ENCODE data around the gene PARD3.

The PARD3 gene

DNA sequence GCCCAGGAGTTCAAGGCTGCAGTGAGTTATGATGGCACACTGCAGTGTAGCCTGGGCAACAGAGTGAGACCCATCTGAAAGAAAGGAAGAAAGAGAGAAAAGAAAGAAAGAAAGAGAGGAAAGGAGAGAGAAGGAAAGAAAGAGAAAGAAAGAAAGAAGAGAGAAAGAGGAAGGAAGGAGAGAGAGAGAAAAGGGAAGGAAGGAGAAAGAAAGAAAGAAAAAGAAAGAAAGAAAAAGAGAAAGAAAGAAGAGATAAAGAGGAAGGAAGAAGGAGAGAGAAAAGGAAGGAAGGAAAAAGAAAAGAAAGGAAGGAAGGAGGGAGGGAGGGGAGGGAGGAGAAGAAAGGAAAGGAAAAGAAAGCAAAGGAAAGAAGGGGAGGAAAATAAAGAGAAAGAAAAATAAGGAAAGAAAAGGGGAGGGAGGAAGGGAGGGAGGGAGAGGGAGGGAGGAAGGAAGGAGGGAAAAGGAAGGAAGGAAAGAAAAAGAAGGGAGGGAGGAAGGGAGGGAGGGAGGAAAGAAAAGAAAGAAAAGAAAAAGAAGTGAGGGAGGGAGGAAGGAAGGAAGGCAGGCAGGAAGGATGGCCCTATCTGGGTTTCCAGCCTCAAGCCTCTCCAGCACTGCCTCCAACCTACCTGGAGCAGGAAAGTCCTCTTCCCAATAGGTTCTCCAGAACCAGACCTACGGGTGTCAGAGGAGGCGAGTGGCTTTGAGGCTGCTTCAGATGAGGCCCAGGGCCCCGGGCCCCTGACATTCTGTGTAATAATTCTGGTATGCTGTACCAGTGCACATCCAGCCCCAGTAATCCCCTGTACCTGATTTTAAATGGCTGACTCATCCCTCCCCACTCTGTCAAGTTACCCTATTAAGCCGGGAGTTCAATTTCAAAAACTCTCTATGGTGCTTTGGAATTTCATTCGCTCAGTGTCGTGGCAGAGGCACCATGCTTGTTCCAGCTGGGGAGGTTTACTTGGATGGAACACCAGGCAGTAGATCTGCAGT is 6.8 kb upstream of the PARD3 start:
- no peak for DNase-seq

DNA sequence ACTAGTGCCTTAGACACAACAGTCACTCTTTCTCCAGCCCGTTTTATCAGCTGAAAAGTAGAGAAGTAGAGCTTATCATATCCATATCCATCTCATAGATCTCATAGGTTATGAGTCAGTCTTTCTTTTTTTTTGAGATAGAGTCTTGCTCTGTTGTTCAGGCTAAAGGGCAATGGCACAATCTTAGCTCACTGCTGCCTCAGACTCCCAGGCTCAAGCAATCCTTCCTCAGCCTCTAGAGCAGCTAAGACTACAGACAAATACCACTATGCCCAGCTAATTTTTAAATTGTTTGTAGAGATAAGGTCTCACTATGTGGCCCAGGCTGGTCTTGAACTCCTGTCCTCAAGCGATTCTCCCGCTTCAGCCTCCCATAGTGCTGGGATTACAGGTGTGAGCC is 2.5 kb upstream of the PARD3 start:
- DNase-seq = no peak

DNA sequence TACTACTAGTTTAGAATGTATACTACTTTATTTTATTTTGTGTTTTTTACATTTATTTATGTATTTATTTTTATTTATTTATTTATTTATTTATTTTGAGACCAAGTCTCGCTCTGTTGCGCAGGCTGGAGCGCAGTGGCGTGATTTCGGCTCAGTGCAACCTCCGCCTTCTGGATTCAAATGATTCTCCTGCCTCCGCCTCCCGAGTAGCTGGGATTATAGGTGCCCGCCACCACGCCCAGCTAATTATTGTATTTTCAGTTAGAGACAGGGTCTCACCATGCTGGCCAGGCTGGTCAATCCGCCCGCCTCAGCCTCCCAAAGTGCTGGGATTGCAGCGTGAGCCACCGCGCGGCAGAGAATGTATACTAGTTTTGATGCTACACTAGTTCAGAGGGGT is 2.0 kb upstream of the PARD3 start:
- no peak for DNase-seq

DNA sequence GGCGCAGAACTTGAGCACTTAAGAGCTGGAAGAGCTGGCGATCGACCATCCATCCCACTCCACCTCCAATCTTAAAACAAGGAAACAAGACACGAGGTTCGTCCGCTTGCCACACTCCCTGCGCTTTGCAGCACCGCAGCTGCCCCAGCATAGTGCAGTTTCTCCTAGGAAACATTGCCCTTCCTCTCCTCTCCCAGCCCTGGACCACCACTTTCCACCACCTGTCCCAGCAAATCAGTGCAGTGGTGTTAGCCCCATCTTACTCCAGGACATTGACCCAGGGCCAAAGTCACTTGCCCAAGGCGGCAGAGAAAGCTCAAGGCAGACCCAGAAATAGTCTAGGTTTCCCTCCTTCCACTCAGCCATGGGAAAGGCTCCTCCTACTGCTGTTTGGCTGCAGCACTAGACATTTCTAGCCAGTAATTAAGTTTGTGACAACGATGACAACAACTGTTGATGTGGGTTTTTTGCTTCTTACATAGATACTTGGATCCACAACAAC is 1.5 kb upstream of the PARD3 start:
- DNase-seq = no peak

DNA sequence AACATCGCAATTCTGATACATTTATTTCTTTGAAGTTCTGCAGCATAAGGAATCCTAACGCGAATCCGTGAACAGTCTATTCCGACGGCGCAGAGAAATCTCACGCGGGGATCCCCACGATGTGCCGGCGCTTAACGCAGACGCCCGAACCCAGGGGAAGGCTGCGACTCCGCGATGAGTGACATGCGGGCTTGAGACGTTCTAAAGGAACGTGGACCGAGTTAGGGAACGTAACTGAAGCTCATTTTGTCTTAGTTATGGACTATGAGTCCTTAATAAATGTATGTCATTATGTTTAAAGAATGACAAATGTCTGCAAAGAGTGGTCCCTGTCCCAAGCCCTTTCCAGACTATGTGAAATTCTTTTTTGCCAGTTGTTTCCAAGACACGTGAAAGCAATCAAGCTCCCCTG is 995 bp upstream of the PARD3 start:
- no peak for DNase-seq

DNA sequence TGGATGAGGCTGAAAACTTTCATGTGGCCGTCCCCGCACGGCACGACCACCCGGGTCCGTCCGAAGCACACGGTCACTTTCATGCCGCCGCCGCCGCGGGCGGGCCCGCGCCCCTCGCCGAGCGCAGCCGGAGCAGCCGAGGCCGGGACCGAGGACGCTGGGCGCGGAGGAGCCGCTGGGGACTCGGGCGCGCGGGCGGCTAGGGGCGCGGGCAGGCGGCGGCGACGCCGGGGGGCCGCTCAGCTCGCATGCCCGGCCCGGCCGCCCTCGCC is 247 bp downstream of the PARD3 start:
- DNase-seq = no peak

DNA sequence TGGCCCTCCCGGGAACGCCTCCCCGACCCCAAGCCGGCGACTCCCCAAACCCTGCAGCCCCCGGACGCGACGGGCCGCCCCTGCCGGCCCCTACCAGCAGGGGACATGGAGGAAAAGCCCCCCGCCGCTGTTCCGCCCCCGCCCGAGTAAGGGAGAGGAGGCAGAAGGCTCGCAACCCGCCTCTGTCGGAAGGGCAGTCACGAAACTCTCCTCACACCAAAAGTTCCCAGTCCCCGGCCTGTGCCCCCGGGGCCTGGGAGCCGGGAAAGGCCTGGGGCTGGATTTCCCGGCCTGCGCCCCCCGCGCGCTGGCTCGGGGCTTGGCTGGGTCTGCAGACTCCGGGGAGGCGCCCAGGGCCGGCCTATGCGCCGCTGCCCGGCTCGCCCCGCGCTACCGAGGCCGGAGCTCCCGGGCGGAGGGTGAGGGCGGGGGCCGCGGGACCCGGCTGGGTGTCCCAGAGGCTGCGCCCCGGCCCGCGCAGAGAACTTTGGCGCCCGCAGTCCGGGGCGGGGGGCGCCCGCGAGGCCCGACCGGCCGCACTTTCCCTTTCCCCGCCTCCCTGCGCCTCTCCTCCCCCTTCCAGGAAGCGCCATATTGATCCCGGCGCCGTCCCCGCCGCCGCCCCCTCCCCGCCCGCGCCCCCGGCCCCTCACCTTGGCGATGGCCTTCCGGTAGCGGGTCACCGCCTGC is 728 bp downstream of the PARD3 start:
- DNase-seq = no peak

DNA sequence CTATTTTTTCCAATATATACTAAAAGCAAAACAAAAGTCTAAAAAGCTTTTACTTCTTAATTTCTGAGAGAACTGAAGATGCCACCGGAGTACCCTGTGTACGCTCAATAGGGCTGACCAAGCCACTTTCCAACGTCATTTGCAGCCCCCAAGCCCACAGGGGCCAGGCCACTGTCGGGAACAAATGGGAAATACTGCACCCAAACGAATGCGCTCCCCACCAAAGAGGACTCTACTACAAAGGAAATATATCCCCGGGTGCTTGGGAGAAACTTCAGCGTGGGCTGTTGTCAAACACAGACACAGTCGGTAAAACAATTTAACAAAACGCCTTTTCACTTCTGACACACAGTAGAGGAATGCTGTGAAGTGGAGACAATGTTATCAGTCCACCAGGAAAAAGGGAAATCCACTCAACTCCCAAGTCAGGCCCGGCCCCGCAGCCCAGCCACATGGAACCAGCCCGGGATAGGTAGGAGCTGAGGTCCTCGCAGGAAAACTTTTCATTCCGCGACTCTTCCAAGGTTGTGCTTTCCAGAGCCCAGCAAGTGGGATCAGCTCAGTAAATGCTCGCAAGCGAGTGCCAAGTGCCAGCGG is 1.4 kb downstream of the PARD3 start:
- no peak for DNase-seq

DNA sequence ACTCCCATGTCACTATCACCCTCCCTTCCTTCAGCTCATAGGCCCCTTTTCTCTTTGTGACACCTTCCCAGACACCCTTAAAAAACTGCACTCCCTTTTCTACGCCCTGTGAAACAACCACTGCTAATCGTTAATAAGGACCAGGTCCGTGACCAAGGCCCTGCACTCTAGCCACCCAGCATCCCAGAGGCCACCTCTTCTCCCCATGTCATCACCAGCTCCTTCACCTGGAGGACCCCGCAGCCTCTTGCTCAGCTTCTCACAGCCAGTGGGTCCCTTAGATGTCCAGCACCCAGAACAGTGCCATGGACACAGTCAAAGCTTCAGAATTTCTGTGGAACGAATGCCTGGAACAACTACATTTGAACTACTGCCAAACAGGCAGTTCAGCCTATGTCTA is 2.3 kb downstream of the PARD3 start:
- DNase-seq = no peak

DNA sequence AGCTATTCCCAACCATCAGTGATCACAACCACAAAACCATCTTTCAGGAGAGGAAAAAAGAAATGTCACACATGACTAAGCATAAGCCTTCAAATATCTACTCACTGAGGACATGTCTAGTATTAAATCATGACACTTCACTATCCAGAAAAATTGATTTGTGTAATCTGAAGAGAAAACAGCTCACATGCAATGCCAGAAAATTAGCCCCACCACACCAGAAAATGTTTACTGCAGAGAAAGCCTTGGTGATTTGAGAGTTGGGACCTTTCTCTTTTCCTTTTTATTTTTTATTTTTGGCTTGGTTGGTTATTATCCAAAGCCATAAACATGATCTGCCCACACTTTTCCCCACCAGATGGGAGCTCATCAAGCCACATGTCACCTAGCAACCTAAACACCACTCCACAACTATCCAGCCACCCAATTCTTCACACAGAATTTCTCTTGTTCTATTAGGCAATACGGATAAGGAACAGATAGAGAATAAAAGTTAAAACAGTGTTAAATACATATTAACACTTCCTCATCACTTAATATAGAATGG is 3.1 kb downstream of the PARD3 start:
- DNase-seq = no peak

DNA sequence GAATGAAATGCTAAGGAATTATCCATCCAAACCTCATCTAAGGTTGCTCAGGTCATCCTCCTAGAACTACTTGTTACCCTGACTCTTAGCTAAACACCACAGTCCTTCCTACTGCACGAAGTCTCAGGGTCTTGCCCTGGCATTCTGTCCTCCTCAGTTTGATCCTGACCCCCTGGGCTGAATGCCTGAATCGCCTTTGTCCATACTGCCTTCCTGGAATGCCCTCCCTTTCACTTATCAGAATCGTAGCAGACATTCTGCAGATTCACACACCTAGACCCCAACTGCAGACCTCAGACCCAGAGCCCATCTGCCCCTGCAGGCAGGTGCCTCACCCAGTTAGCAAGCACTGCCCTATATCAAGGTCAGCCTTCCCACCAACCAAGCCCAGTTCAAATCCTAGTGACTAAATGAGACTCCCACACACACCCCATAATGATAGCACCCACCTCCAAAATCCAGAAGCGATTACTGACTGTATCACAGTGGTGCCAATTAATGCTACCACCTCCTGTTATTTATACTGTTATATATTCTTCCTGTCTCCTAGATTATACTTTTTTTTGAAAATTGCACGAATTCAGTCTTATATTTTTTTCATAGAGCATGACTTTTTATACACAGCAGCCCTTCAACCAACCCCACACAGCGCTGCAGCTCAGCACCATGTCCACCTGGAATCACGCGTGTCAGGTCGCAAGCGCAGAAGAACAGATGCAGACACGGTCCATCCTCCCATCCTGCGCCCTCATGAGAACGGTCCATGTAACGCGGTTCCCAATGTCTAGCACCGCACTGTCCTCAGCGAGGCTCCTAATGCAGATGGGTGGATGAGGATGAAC is 3.7 kb downstream of the PARD3 start:
- no peak for DNase-seq

DNA sequence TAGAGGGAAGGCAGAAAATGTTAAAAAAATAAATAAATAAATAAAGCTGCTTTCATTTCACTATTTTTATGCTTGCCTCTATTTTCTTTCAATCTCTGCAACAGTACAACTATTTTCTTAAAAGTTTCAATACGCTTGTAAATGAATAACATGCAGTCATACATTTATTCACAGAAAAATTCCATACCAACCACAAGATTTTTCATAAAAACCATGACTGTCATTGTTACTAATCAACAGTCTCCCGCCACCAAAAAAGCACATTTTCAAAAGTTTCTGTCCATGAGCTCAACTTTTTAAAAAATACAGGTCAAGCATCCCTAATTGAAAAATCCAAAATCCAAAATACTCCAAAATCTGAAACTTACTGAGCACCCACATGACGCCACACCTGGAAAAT is 5.3 kb downstream of the PARD3 start:
- DNase-seq = no peak

DNA sequence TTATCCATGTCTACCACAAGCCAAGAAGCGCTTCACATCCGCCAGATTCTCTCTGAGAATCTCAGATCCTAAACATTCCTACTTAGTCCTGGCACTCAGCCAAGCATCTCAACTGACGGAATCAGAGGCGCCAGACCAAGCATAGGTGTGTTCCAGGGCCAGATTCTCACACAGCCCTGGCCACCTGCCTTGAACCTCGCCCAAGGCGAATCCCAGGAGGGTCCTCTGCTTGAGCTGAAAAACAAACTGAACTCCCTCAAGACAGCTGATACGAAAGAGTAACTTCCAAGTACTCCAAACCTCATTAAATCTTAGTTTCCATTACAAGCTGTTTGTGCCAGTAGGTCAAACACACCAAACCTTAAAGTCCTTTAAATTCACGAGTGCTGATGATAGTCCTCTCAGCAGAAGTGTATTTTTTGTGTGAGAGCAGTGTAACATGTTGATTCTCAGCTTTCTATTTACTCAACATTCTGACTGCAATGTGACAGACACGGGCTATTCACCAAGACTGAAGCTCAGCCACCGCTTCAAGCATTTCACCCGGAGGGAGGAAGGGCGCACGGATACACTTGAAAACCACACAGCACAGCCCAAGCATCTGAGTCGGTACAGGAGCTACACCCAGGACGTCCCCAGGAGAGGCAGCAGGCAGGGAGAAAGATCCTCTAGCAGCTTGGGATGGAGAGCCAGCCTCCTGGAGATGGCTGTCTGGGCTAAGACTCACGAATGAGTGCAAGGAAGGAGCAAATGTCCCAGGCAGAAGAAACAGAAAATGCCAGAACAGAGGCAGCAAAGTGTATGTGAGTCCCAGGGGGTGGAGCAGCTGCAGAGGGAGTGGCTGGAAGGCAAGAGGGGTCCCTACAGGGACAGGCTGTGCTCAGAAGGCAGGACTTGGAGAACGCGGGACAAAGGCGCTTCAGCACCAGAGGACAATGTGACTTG is 6.0 kb downstream of the PARD3 start:
- DNase-seq = no peak

DNA sequence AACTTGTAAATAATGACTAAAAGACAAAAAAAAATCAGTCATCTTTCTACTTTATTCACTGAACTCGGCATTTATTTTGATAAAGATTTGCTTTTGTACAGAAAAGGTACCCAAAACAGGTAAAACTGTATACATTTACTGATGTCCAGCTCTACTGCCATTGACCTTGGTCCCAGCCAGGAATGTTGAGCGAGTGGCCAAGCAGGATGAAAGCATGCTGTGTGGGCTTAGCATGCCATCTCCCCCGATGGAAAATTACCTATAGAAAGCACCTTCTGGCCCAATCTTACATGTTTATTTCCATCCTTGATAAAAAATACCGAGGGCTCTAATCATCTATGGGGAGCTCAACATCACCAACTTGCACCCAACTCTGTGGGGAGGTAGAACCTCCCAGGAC is 6.8 kb downstream of the PARD3 start:
- DNase-seq = no peak

DNA sequence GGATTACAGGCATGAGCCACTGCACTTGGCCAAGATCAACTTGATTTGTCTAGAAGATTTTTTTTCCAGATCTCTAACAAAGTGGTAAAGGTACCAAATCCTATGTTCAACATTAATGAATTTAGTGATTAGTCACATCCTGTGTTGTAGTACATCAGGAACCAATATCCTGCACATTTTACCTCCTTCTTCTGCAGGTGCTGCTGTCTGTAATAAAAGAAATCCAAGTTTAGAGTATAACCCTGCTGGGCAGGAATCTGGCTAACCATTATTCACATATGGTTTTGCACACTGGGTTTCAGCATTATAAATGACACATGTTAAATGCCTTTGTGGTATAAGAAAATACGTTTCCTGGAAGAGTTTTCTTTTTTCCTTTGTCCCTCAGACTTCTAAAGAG is 10.8 kb downstream of the PARD3 start:
- DNase-seq = no peak

DNA sequence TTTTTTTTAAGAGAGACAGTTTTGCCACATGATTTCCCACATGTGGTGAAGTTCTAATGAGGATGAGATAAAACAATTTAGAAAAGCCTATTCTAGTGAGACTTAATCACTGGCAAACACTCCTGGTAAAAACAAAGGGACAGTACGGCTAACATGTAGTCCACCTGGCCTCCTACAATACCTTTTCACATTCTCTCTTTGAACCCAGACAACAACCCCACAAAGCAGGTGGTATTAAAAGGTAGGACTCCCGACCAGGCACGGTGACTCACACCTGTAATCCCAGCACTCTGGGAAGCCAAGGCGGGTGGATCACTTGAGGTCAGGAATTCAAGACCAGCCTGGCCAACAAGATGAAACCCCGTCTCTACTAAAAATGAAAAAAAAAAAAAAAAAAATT is 12.4 kb downstream of the PARD3 start:
- no peak for DNase-seq

DNA sequence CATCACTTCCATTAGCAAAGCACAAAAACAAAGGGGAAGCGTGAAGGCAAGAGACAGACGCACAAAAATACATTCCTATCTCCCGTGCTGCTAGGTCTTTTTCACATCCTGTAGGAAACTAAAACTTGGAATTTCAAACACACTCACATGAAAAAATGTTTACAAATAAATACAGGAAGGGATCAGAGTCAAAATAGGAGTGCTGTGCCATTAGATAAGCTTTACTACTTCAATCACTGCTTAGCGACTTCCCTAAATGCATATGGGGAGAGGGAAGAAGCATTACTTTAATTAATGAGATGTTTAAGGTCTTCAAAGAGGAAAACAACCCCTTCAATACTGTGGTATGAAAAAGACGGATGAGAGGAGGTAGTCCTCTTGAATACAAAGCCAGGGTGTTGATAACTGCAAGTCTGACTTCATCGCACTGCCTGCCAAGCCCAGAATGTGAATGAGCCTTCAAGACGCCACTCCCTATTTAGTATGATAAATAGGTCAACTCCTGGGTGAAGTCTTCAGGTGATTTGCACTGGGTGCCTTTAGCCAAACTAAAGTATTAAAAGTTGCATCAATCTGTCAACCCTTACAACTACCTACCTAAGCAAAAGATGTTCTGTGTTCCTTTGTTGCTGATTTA is 13.9 kb downstream of the PARD3 start:
- no peak for DNase-seq

DNA sequence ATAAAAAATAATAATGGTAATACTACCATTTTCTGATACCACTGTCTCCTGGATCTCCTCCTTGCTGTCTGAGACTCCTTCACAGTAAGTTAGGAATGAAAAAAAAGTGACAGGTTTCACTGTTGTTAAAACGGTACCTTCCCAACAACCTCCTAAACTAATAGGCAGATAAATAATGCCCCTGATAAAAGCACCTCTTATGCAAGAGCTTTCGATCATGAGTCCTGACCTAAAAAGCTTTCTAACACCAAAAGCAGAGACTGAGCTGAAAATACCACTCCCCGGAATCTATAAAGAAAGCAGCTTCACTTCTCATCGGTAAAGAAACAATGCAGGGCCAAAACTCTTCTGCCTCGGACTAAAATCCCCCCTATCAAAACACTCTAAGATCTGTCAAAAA is 14.5 kb downstream of the PARD3 start:
- DNase-seq = no peak

DNA sequence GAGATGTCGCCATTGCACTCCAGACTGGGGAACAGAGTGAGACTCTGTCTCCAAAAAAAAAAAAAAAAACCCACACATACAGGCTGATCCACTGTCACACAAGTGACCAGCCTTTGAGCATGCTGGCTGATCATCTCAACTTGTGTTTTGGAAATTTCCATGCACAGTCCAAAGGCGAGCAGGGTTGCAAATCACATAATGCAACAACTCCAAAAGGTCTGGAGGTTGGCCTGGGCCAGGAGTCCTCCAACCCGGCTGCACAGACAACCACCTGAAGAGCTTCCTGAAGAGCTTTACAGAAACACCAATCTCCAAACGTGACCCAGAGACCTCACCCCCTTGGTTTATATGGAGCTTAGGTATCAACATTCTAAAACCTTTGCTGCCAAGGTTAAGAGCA is 16.4 kb downstream of the PARD3 start:
- DNase-seq = no peak

DNA sequence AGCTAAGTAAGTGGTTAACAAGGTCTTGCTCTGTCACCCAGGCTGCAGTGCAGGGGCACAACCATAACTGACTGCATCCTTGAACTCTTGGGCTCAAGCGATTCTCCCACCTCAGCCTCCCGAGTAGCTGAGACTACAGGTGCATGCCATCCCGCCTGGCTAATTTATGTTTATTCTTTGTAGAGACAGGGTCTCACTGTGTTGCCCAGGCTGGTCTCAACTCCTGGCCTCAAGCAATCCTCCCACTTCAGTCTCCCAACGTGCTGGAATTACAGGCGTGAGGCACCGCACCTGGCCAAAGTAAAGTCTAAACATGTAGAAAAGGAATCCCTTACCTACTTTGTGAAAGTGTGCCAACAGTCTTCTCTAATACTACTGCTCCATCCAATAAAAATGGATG is 17.9 kb downstream of the PARD3 start:
- no peak for DNase-seq

DNA sequence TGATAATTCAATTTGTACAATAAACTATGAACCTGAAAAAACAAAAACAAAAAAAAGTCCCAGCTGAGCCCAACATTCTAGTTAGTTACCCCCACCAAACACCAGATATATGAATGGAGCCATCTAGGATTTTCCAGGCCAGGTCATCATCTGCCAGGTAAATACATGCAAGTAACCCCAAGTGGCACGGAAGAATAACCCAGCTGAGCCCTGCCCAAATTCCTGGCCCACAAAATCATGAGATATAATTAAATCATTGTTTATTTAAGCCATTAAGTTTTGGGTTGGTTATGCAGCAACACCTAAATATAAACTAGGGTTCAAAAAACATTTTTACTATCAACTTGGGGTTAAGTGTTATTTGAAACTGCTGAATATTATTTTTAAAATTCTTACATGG is 19.0 kb downstream of the PARD3 start:
- DNase-seq = no peak

Measured in stimulated activated CD4-positive, alpha-beta T cell treated with anti-CD3 and anti-CD28 coated beads, Interleukin-12 subunit alpha, Interleukin-12 subunit beta, amount 100 ng/mL, for 4 hours (primary cell).